H9 (cell line): ENCODE data around the gene MSRB2. TPM values are rescaled to one million over a fixed set of nuclear protein-coding genes. Genes with fewer than 3 reads are reported as not detected.

Source experiments
- DNase-seq: peaks from one replicate; pipeline ENCODE4 v3.0.0-alpha.2; 2017
- H2AFZ ChIP-seq: one replicate; pipeline ENCODE4 v1.6.1; 2013; ENCODE audit warnings: mild to moderate bottlenecking, low read length, control low read depth, moderate library complexity
- H2AK5ac ChIP-seq: 2 replicates; pipeline ENCODE4 v1.6.1; 2013; ENCODE audit warnings: low read length, control low read depth, mixed read lengths; ENCODE audit not compliant: insufficient read length
- H2BK120ac ChIP-seq: one replicate; pipeline ENCODE4 v1.6.1; 2013; ENCODE audit warnings: low read depth, mild to moderate bottlenecking, low read length, control low read depth, inconsistent platforms; ENCODE audit not compliant: poor library complexity, severe bottlenecking
- H2BK12ac ChIP-seq: 2 replicates; pipeline ENCODE4 v1.6.1; 2013; ENCODE audit warnings: low read length, control low read depth, mixed read lengths, low read depth; ENCODE audit not compliant: insufficient read length
- H2BK15ac ChIP-seq: 2 replicates; pipeline ENCODE4 v1.6.1; 2013; ENCODE audit warnings: low read depth, low read length, control low read depth
- H2BK20ac ChIP-seq: one replicate; pipeline ENCODE4 v1.6.1; 2013; ENCODE audit warnings: low read depth, mild to moderate bottlenecking, low read length, control low read depth, inconsistent platforms; ENCODE audit not compliant: poor library complexity, severe bottlenecking
- H2BK5ac ChIP-seq: 2 replicates; pipeline ENCODE4 v1.6.1; 2013; ENCODE audit warnings: low read length, control low read depth, mixed read lengths; ENCODE audit not compliant: insufficient read length
- H3K14ac ChIP-seq: 2 replicates; pipeline ENCODE4 v1.6.1; 2013; ENCODE audit warnings: low read length, control low read depth; ENCODE audit not compliant: insufficient read depth
- H3K18ac ChIP-seq: 2 replicates; pipeline ENCODE4 v1.6.1; 2013; ENCODE audit warnings: low read depth, mild to moderate bottlenecking, mixed read lengths, low read length, control low read depth; ENCODE audit not compliant: insufficient read length
- H3K23ac ChIP-seq: 2 replicates; pipeline ENCODE4 v1.6.1; 2013; ENCODE audit warnings: low read length, control low read depth, mixed read lengths, low read depth; ENCODE audit not compliant: insufficient read length
- H3K23me2 ChIP-seq: 2 replicates; pipeline ENCODE4 v1.6.1; 2013; ENCODE audit warnings: low read depth, mild to moderate bottlenecking, mixed read lengths, low read length, control low read depth; ENCODE audit not compliant: insufficient read length, poor library complexity, severe bottlenecking
- H3K27ac ChIP-seq: 2 replicates; pipeline ENCODE4 v1.5.1; 2013; ENCODE audit warnings: low read length, control low read depth, mixed read lengths, low read depth; ENCODE audit not compliant: insufficient read length
- H3K27me3 ChIP-seq: 2 replicates; pipeline ENCODE4 v1.6.1; 2013; ENCODE audit warnings: low read length, control low read depth, inconsistent platforms; ENCODE audit not compliant: insufficient read depth
- H3K4ac ChIP-seq: 2 replicates; pipeline ENCODE4 v1.6.1; 2013; ENCODE audit warnings: low read depth, mild to moderate bottlenecking, control low read depth, inconsistent platforms, low read length, moderate library complexity
- H3K4me1 ChIP-seq: 2 replicates; pipeline ENCODE4 v1.6.1; 2013; ENCODE audit warnings: low read length, control low read depth, inconsistent platforms; ENCODE audit not compliant: insufficient read depth
- H3K4me2 ChIP-seq: 2 replicates; pipeline ENCODE4 v1.6.1; 2013; ENCODE audit warnings: low read length, control low read depth, mixed read lengths; ENCODE audit not compliant: insufficient read length, insufficient read depth
- H3K56ac ChIP-seq: 2 replicates; pipeline ENCODE4 v1.6.1; 2013; ENCODE audit warnings: low read depth, mild to moderate bottlenecking, mixed read lengths, low read length, control low read depth; ENCODE audit not compliant: insufficient read length
- H3K79me1 ChIP-seq: 2 replicates; pipeline ENCODE4 v1.6.1; 2013; ENCODE audit warnings: low read depth, mild to moderate bottlenecking, moderate library complexity, low read length, control low read depth, inconsistent platforms; ENCODE audit not compliant: insufficient read depth, poor library complexity, severe bottlenecking
- H3K79me2 ChIP-seq: 2 replicates; pipeline ENCODE4 v1.6.1; 2013; ENCODE audit warnings: low read length, control low read depth, inconsistent platforms; ENCODE audit not compliant: insufficient read depth
- H3K9ac ChIP-seq: 2 replicates; pipeline ENCODE4 v1.6.1; 2013; ENCODE audit warnings: low read length, control low read depth, mixed read lengths; ENCODE audit not compliant: insufficient read length; ENCODE audit errors: extremely low read depth
- H3K9me3 ChIP-seq: one replicate; pipeline ENCODE4 v1.6.1; 2013; ENCODE audit warnings: low read depth, low read length, inconsistent platforms; ENCODE audit not compliant: control insufficient read depth
- H3T11ph ChIP-seq: one replicate; pipeline ENCODE4 v1.6.1; 2013; ENCODE audit warnings: mild to moderate bottlenecking, low read length, control low read depth, inconsistent platforms
- H4K20me1 ChIP-seq: one replicate; pipeline ENCODE4 v1.6.1; 2013; ENCODE audit not compliant: control insufficient read depth, insufficient read length, insufficient read depth
- H4K5ac ChIP-seq: 2 replicates; pipeline ENCODE4 v1.6.1; 2013; ENCODE audit warnings: low read depth, mild to moderate bottlenecking, mixed read lengths, low read length, control low read depth; ENCODE audit not compliant: insufficient read length
- H4K8ac ChIP-seq: replicated peaks from 2 replicates; pipeline ENCODE4 v1.6.1; 2013; ENCODE audit warnings: low read length, control low read depth, mixed read lengths, low read depth; ENCODE audit not compliant: insufficient read length
- H4K91ac ChIP-seq: 2 replicates; pipeline ENCODE4 v1.6.1; 2013; ENCODE audit warnings: low read depth, mild to moderate bottlenecking, moderate library complexity, mixed read lengths, low read length, control low read depth; ENCODE audit not compliant: insufficient read length
- H3K27ac Mint-ChIP-seq, 3 experiments: 2 replicates in 2 of 3; 3 replicates in 1 of 3; pipeline ENCODE4 v1.8.0; 2020 to 2021; ENCODE audit warnings: mixed read lengths in 3 of 3, mild to moderate bottlenecking in 1 of 3, moderate library complexity in 1 of 3
- H3K27me3 Mint-ChIP-seq: 2 replicates; pipeline ENCODE4 v1.8.0; 2021; ENCODE audit warnings: low read depth, mild to moderate bottlenecking, moderate library complexity, mixed read lengths
- H3K36me3 Mint-ChIP-seq, 3 experiments: 2 replicates in 2 of 3; 3 replicates in 1 of 3; pipeline ENCODE4 v1.8.0; 2020 to 2021; ENCODE audit warnings: low read depth in 3 of 3, mixed read lengths in 3 of 3; ENCODE audit not compliant: insufficient read depth in 1 of 3
- H3K4me1 Mint-ChIP-seq, 2 experiments: 2 replicates each; pipeline ENCODE4 v1.8.0; 2020; ENCODE audit warnings: mixed read lengths in 2 of 2
- H3K4me3 Mint-ChIP-seq, 2 experiments: 2 replicates in 1 of 2; 3 replicates in 1 of 2; pipeline ENCODE4 v1.8.0; 2020 to 2021; ENCODE audit warnings: mild to moderate bottlenecking in 2 of 2, mixed read lengths in 2 of 2, moderate library complexity in 1 of 2
- H3K9me3 Mint-ChIP-seq, 2 experiments: 2 replicates in 1 of 2; 3 replicates in 1 of 2; pipeline ENCODE4 v1.8.0; 2020; ENCODE audit warnings: mild to moderate bottlenecking in 2 of 2, mixed read lengths in 2 of 2, moderate library complexity in 1 of 2
- CTCF ChIP-seq: fragments of 200-600 bp; sonication (generic); conservative IDR thresholded peaks from 3 replicates; pipeline ENCODE4 v1.8.0; 2021; ENCODE audit warnings: antibody characterized with exemption, mild to moderate bottlenecking
- WGBS: extraction: QIAGEN DNeasy Blood & Tissue Kit; methylation state at CpG from one replicate; pipeline ENCODE4 v1.1.7; 2013; ENCODE audit warnings: missing lambda C conversion rate, low lambda C conversion rate, mixed read lengths; ENCODE audit not compliant: insufficient read length; ENCODE audit errors: extremely low coverage; 5-methylcytosine and 5-hydroxymethylcytosine counted together
- total RNA-seq: library from RNA; stranded (reverse); gene quantifications from 2 replicates; pipeline ENCODE4 v1.2.1, GENCODE V29; 2021

The MSRB2 gene
- total RNA-seq, 1 experiment from 2014 or later = 18.0 TPM

- no peaks in the 10 kb centered on the region for H3K27me3 ChIP-seq
- no peak overlapping the region for H2BK120ac ChIP-seq
- Mint-ChIP-seq H3K27ac (no peak overlapping the region), H3K4me3 (no peak overlapping the region), H3K4me1 (peaks cover 14 to 16% of the 10 kb centered on the region in 2 experiments), H3K36me3 (no peaks in the 10 kb centered on the region), H3K27me3 (no peaks in the 10 kb centered on the region), H3K9me3 (no peaks in the 10 kb centered on the region)
- no peak overlapping the region for H2AFZ ChIP-seq
- H3K9ac ChIP-seq = no peak overlapping the region
- H3K79me1 ChIP-seq = no peaks in the 10 kb centered on the region
- no peaks in the 10 kb centered on the region for H4K20me1 ChIP-seq
- H3K23me2 ChIP-seq = no peaks in the 10 kb centered on the region
- H2AK5ac ChIP-seq = no peak overlapping the region
- H3T11ph ChIP-seq = no peak overlapping the region
- no peak overlapping the region for H3K23ac ChIP-seq
- no peak overlapping the region for H3K27ac ChIP-seq
- no peak overlapping the region for H3K14ac ChIP-seq
- no peaks in the 10 kb centered on the region for H3K9me3 ChIP-seq
- DNase-seq = no peak
- H4K8ac ChIP-seq = no peak overlapping the region
- no peak overlapping the region for H3K56ac ChIP-seq
- H3K4ac ChIP-seq = no peak overlapping the region
- H2BK12ac ChIP-seq = no peak overlapping the region
- H3K4me2 ChIP-seq = no peak overlapping the region
- no peak overlapping the region for H2BK15ac ChIP-seq
- no peak overlapping the region for H2BK5ac ChIP-seq
- WGBS = no CpG with 5 or more reads among the region's 9 CpGs
- no peak overlapping the region for H2BK20ac ChIP-seq
- no peak overlapping the region for H4K91ac ChIP-seq
- H4K5ac ChIP-seq = no peak overlapping the region
- H3K18ac ChIP-seq = no peak overlapping the region
- no peak for TF ChIP-seq CTCF
- no peaks in the 10 kb centered on the region for H3K79me2 ChIP-seq
- peaks cover 2% of the 10 kb centered on the region; the same call in 1 of the 2 replicates for H3K4me1 ChIP-seq
Observed at GRCh38 chr10:23047201-23048050, 48.0 kb upstream of the MSRB2 start.
